Vagina (tissue), 2 donors: Measurements from ENCODE around the gene PCYT2.

Source experiments
- POLR2AphosphoS5 ChIP-seq, 2 donors: sonication (generic); formaldehyde crosslinking; IDR thresholded peaks; one replicate each; pipeline ENCODE4 v1.9.0; 2017; ENCODE audit warnings: antibody characterized with exemption in 2 of 2, mild to moderate bottlenecking in 2 of 2, low read depth in 1 of 2; ENCODE audit not compliant: insufficient read depth in 1 of 2
- TF ChIP-seq, protein P1 (sequence below), 3 experiments: fragments of 450-650 bp in 2 of 3; fragments of 200-600 bp in 1 of 3; sonication (generic) in 1 of 3; IDR thresholded peaks; one replicate each; pipeline ENCODE4 v1.5.1; 2017 to 2019; ENCODE audit warnings: antibody characterized with exemption in 3 of 3, mild to moderate bottlenecking in 2 of 3, moderate library complexity in 2 of 3

DNA sequence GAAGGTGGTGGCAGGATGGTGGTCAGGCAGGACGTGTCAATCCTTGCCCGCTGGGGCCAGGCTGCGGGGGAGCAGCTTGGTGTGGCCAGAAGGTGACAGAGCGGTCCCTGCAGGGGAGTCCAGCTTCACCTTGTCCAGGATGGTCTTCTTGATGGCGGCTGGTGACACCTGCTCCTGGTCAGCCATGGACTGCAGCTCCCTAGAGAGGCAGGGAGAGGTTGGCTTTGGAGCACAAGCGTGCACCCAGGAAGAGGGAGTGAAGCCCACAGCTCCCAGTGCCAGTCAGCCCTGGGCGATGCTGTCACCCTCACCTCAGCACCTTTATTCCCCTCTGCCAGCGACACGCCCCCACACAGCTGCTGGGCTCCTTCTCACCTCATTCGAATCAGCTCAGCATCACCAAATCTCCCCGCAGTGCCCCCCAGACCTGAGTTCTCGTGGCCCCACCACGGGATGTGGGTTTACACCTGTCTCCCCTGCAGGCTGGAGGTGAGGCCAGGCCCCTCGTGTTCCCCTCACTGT is 22.0 kb upstream of the PCYT2 start:
- TF ChIP-seq, protein P1, sequence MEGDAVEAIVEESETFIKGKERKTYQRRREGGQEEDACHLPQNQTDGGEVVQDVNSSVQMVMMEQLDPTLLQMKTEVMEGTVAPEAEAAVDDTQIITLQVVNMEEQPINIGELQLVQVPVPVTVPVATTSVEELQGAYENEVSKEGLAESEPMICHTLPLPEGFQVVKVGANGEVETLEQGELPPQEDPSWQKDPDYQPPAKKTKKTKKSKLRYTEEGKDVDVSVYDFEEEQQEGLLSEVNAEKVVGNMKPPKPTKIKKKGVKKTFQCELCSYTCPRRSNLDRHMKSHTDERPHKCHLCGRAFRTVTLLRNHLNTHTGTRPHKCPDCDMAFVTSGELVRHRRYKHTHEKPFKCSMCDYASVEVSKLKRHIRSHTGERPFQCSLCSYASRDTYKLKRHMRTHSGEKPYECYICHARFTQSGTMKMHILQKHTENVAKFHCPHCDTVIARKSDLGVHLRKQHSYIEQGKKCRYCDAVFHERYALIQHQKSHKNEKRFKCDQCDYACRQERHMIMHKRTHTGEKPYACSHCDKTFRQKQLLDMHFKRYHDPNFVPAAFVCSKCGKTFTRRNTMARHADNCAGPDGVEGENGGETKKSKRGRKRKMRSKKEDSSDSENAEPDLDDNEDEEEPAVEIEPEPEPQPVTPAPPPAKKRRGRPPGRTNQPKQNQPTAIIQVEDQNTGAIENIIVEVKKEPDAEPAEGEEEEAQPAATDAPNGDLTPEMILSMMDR (IDR thresholded peaks at IDR 0.05), result no peak
- TF ChIP-seq POLR2AphosphoS5 (IDR thresholded peaks at IDR 0.05; ENCODE audit: insufficient read depth in 1 of 2, low read depth in 1 of 2), result no peak
